SK-N-SH (cell line): ENCODE data around the gene RPE. TPM values are rescaled to one million over a fixed set of nuclear protein-coding genes. Genes with fewer than 3 reads are reported as not detected.

Experiments
- CTCF ChIA-PET: fragments of 300-600, 350-600 bp; formaldehyde crosslinking; extraction: SDS; loops from one replicate; lab custom pipeline; 2021; lab: Yijun Ruan, JAX
- POLR2A ChIA-PET: fragments of 350-600 bp; sonication (Branson Sonifier 250); formaldehyde crosslinking; extraction: SDS; loops from one replicate; lab custom pipeline; 2020; ENCODE audit warnings: antibody characterized with exemption, inconsistent platforms; lab: Yijun Ruan, JAX
- DNase-seq: peaks from one replicate; pipeline ENCODE4 v3.0.0; 2012
- H2AFZ ChIP-seq: fragments of 200-600 bp; sonication (generic); 2 replicates; pipeline ENCODE4 v1.8.1; 2016; ENCODE audit warnings: antibody characterized with exemption, mild to moderate bottlenecking, low read depth
- H3F3A ChIP-seq: fragments of 200-600 bp; sonication (generic); replicated peaks from 2 replicates; pipeline ENCODE3; 2016; ENCODE audit warnings: antibody characterized with exemption, mild to moderate bottlenecking; ENCODE audit not compliant: insufficient read depth
- H3K27ac ChIP-seq, 2 experiments: fragments of 200-500 bp in 1 of 2; fragments of 200-600 bp in 1 of 2; sonication (Bioruptor generic) in 1 of 2; sonication (generic), shearing (Covaris generic) in 1 of 2; 2 replicates each; pipeline versions ENCODE4 v1.5.1 to v1.6.1; 2014 to 2016; ENCODE audit warnings: low read depth in 2 of 2, inconsistent platforms in 1 of 2, low read length in 1 of 2, mild to moderate bottlenecking in 1 of 2, mixed read lengths in 1 of 2
- H3K27me3 ChIP-seq: fragments of 200-600 bp; sonication (generic), shearing (Covaris generic); 2 replicates; pipeline ENCODE4 v1.6.1; 2016; ENCODE audit warnings: mixed run types; ENCODE audit not compliant: insufficient read depth
- H3K36me3 ChIP-seq, 2 experiments: fragments of 200-500 bp in 1 of 2; fragments of 200-600 bp in 1 of 2; sonication (Bioruptor generic) in 1 of 2; sonication (generic) in 1 of 2; replicated peaks in 1 of 2; 2 replicates each; pipeline versions ENCODE3 to v1.5.1; 2014 to 2016; ENCODE audit warnings: low read length in 1 of 2, mild to moderate bottlenecking in 1 of 2; ENCODE audit not compliant: insufficient read depth in 2 of 2, control insufficient read depth in 1 of 2
- H3K4me1 ChIP-seq, 2 experiments: fragments of 200-500 bp in 1 of 2; fragments of 200-600 bp in 1 of 2; sonication (Bioruptor generic) in 1 of 2; sonication (generic), shearing (Covaris generic) in 1 of 2; 2 replicates each; pipeline versions ENCODE4 v1.5.1 to v1.6.1; 2014 to 2016; ENCODE audit warnings: low read depth in 1 of 2, low read length in 1 of 2, mixed run types in 1 of 2; ENCODE audit not compliant: insufficient read depth in 2 of 2, control insufficient read depth in 1 of 2
- H3K4me2 ChIP-seq: fragments of 200-600 bp; sonication (generic), shearing (Covaris generic); 2 replicates; pipeline ENCODE4 v1.6.1; 2017; ENCODE audit warnings: mixed run types
- H3K4me3 ChIP-seq, 2 experiments: fragments of 200-500 bp in 1 of 2; fragments of 200-600 bp in 1 of 2; sonication (Bioruptor generic) in 1 of 2; sonication (generic), shearing (Covaris generic) in 1 of 2; 2 replicates each; pipeline versions ENCODE4 v1.5.1 to v1.8.1; 2014 to 2016; ENCODE audit warnings: low read depth in 2 of 2, inconsistent platforms in 1 of 2, low read length in 1 of 2, mild to moderate bottlenecking in 1 of 2, mixed read lengths in 1 of 2, moderate library complexity in 1 of 2
- H3K79me2 ChIP-seq: fragments of 200-600 bp; sonication (generic); 2 replicates; pipeline ENCODE4 v1.8.1; 2017; ENCODE audit warnings: mild to moderate bottlenecking; ENCODE audit not compliant: insufficient read depth
- H3K9ac ChIP-seq: fragments of 200-600 bp; sonication (generic); 2 replicates; pipeline ENCODE4 v1.6.1; 2017; ENCODE audit warnings: mixed run types
- H3K9me2 ChIP-seq: fragments of 200-600 bp; sonication (generic); 2 replicates; pipeline ENCODE4 v1.6.1; 2017; ENCODE audit warnings: mixed run types
- H3K9me3 ChIP-seq: fragments of 200-600 bp; sonication (generic); 2 replicates; pipeline ENCODE4 v1.6.1; 2017; ENCODE audit warnings: mixed run types, mild to moderate bottlenecking, moderate library complexity
- H4K20me1 ChIP-seq: fragments of 200-600 bp; sonication (generic); 2 replicates; pipeline ENCODE4 v1.6.1; 2017; ENCODE audit warnings: mild to moderate bottlenecking, mixed run types; ENCODE audit not compliant: insufficient read depth
- CHD2 ChIP-seq: fragments of 150-350 bp; IDR thresholded peaks from 2 replicates; pipeline ENCODE4 v1.6.1; 2018; ENCODE audit warnings: low read length; ENCODE audit not compliant: partially characterized antibody
- EP300 ChIP-seq, 2 experiments: IDR thresholded peaks; 2 replicates each; pipeline versions ENCODE4 v1.4.0 to v1.6.1; 2012; ENCODE audit warnings: borderline replicate concordance in 1 of 2, low read depth in 1 of 2, low read length in 1 of 2
- EZH2phosphoT487 ChIP-seq: fragments of 200-600 bp; sonication (generic); IDR thresholded peaks from 2 replicates; pipeline ENCODE4 v1.6.1; 2017; ENCODE audit warnings: low read depth, mixed run types, mild to moderate bottlenecking, antibody characterized with exemption, moderate library complexity, borderline replicate concordance
- FOSL2 ChIP-seq: IDR thresholded peaks from 2 replicates; pipeline ENCODE4 v1.4.0; 2012; ENCODE audit warnings: low read depth, mild to moderate bottlenecking, moderate library complexity, borderline replicate concordance
- FOXJ3 ChIP-seq: sonication (generic); formaldehyde crosslinking; IDR thresholded peaks from 2 replicates; pipeline ENCODE4 v1.5.1; 2020; ENCODE audit warnings: mild to moderate bottlenecking, missing genetic modification reagents
- FOXM1 ChIP-seq: IDR thresholded peaks from 2 replicates; pipeline ENCODE4 v1.4.0; 2012; ENCODE audit warnings: low read depth, mild to moderate bottlenecking
- JUND ChIP-seq: IDR thresholded peaks from 2 replicates; pipeline ENCODE4 v1.4.0; 2012
- NFIC ChIP-seq: IDR thresholded peaks from 2 replicates; pipeline ENCODE4 v1.4.0; 2012; ENCODE audit warnings: borderline replicate concordance
- RCOR1 ChIP-seq: fragments of 150-350 bp; IDR thresholded peaks from 2 replicates; pipeline ENCODE4 v1.6.1; 2017; ENCODE audit warnings: antibody characterized with exemption, low read length
- RXRA ChIP-seq: IDR thresholded peaks from 2 replicates; pipeline ENCODE4 v1.4.0; 2012; ENCODE audit warnings: low read depth, mild to moderate bottlenecking, borderline replicate concordance
- TAF1 ChIP-seq: IDR thresholded peaks from 2 replicates; pipeline ENCODE4 v1.6.1; 2012; ENCODE audit warnings: low read depth, mild to moderate bottlenecking, low read length, moderate library complexity, borderline replicate concordance
- USF1 ChIP-seq: IDR thresholded peaks from 2 replicates; pipeline ENCODE4 v1.4.0; 2012; ENCODE audit warnings: low read depth, borderline replicate concordance
- WGBS: methylation state at CpG from one replicate; pipeline ENCODE4 v1.1.6; 2017; ENCODE audit warnings: low lambda C conversion rate; 5-methylcytosine and 5-hydroxymethylcytosine counted together
- polyA plus RNA-seq, 3 experiments: library from polyadenylated mRNA; depleted of rRNA; stranded (reverse); fragments of >200 nt; gene quantifications; 2 replicates each; pipeline ENCODE4 v1.2.3, GENCODE V29; 2012
- TF ChIP-seq, protein P1 (sequence below): fragments of 150-350 bp; IDR thresholded peaks from 2 replicates; pipeline ENCODE4 v1.6.1; 2016; ENCODE audit warnings: mild to moderate bottlenecking, low read depth, low read length
- TF ChIP-seq, protein P2 (sequence below): fragments of 150-350 bp; IDR thresholded peaks from 2 replicates; pipeline ENCODE4 v1.6.1; 2017; ENCODE audit warnings: antibody characterized with exemption, low read length, low read depth, borderline replicate concordance
- TF ChIP-seq, protein P3 (sequence below): IDR thresholded peaks from 2 replicates; pipeline ENCODE4 v1.6.1; 2012; ENCODE audit warnings: mild to moderate bottlenecking, low read depth, low read length, moderate library complexity

The RPE gene
- polyA plus RNA-seq, 1 of the 3 experiments (the other 2 are of a cell fraction): 62.9 TPM

DNA sequence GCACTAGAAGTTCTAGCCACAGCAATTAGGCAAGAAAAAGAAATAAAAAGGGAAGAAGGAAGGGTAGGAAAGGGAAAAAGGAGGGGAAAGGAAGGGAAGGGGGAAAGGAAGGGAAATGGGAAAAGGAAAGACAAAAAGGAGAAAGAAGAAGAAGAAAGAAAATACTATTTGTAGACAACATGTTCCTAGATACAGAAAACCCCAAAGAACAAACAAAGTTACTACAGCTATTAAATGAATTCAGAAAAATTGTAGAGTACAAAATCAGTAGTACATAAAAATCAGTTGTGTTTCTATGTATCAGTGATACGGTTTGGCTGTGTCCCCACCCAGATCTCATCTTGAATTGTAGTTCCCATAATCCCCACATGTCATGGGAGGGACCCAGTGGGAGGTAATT is 52.3 kb downstream of the RPE start:
- H3K4me1 ChIP-seq: no peaks in the 10 kb centered on the region
- H3K4me3 ChIP-seq: no peak overlapping the region
- CTCF ChIA-PET: interaction anchor here (0.9 kb wide), 1 partner anchor 8 kb away, joined by 3 read pairs; no protein-coding TSS in a partner anchor
- POLR2A ChIA-PET: no interaction called here
- no peak for DNase-seq
- H3K4me2 ChIP-seq: no peak overlapping the region
- H2AFZ ChIP-seq: no peak overlapping the region
- H3K9me2 ChIP-seq: no peaks in the 10 kb centered on the region
- no peak overlapping the region for H3K9ac ChIP-seq
- H3K9me3 ChIP-seq: peaks cover 4% of the 10 kb centered on the region; the same call in 1 of the 2 replicates
- no peak overlapping the region for H3K27ac ChIP-seq
- WGBS: 94% methylated on average over 1 of the region's 1 CpG
- no peaks in the 10 kb centered on the region for H3K79me2 ChIP-seq
- H3F3A ChIP-seq: no peaks in the 10 kb centered on the region
- no peaks in the 10 kb centered on the region for H4K20me1 ChIP-seq
- no peaks in the 10 kb centered on the region for H3K27me3 ChIP-seq
- H3K36me3 ChIP-seq: peaks cover 0 to 11% of the 10 kb centered on the region in 2 experiments
- no peak for TF ChIP-seq EP300 (IDR thresholded peaks at IDR 0.05; ENCODE audit: borderline replicate concordance in 1 of 2, low read depth in 1 of 2, low read length in 1 of 2)
- TF ChIP-seq, all 33 proteins: peak for 0

- H3K4me3 ChIP-seq: no peak overlapping the region
- TF ChIP-seq RXRA (no peak), NFIC (no peak), RCOR1 (no peak), FOXJ3 (CRISPR knock-in tag) (no peak), CHD2 (no peak), FOXM1 (no peak), FOSL2 (no peak), USF1 (no peak), EZH2phosphoT487 (no peak), JUND (no peak), TAF1 (no peak)
- TF ChIP-seq, protein P1, sequence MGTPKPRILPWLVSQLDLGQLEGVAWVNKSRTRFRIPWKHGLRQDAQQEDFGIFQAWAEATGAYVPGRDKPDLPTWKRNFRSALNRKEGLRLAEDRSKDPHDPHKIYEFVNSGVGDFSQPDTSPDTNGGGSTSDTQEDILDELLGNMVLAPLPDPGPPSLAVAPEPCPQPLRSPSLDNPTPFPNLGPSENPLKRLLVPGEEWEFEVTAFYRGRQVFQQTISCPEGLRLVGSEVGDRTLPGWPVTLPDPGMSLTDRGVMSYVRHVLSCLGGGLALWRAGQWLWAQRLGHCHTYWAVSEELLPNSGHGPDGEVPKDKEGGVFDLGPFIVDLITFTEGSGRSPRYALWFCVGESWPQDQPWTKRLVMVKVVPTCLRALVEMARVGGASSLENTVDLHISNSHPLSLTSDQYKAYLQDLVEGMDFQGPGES: no peak
- TF ChIP-seq, protein P2, sequence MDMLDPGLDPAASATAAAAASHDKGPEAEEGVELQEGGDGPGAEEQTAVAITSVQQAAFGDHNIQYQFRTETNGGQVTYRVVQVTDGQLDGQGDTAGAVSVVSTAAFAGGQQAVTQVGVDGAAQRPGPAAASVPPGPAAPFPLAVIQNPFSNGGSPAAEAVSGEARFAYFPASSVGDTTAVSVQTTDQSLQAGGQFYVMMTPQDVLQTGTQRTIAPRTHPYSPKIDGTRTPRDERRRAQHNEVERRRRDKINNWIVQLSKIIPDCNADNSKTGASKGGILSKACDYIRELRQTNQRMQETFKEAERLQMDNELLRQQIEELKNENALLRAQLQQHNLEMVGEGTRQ: no peak
- TF ChIP-seq, protein P3, sequence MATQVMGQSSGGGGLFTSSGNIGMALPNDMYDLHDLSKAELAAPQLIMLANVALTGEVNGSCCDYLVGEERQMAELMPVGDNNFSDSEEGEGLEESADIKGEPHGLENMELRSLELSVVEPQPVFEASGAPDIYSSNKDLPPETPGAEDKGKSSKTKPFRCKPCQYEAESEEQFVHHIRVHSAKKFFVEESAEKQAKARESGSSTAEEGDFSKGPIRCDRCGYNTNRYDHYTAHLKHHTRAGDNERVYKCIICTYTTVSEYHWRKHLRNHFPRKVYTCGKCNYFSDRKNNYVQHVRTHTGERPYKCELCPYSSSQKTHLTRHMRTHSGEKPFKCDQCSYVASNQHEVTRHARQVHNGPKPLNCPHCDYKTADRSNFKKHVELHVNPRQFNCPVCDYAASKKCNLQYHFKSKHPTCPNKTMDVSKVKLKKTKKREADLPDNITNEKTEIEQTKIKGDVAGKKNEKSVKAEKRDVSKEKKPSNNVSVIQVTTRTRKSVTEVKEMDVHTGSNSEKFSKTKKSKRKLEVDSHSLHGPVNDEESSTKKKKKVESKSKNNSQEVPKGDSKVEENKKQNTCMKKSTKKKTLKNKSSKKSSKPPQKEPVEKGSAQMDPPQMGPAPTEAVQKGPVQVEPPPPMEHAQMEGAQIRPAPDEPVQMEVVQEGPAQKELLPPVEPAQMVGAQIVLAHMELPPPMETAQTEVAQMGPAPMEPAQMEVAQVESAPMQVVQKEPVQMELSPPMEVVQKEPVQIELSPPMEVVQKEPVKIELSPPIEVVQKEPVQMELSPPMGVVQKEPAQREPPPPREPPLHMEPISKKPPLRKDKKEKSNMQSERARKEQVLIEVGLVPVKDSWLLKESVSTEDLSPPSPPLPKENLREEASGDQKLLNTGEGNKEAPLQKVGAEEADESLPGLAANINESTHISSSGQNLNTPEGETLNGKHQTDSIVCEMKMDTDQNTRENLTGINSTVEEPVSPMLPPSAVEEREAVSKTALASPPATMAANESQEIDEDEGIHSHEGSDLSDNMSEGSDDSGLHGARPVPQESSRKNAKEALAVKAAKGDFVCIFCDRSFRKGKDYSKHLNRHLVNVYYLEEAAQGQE: no peak
- H3K36me3 ChIP-seq: peaks cover 0 to 11% of the 10 kb centered on the region in 2 experiments
- H4K20me1 ChIP-seq: no peaks in the 10 kb centered on the region
- no peak for DNase-seq
- no peak overlapping the region for H3K9ac ChIP-seq
- H3F3A ChIP-seq: no peaks in the 10 kb centered on the region
- ChIA-PET CTCF (interaction anchor here (1.2 kb wide), 1 partner anchor 29 kb away, joined by 3 read pairs; no protein-coding TSS in a partner anchor), POLR2A (no interaction called here)
- H3K4me2 ChIP-seq: no peak overlapping the region
- no peak overlapping the region for H3K27ac ChIP-seq
- 100% methylated on average over 2 of the region's 3 CpGs for WGBS
- peaks cover 4% of the 10 kb centered on the region; the same call in 1 of the 2 replicates for H3K9me3 ChIP-seq
- no peaks in the 10 kb centered on the region for H3K4me1 ChIP-seq
- H3K79me2 ChIP-seq: no peaks in the 10 kb centered on the region
- H3K9me2 ChIP-seq: no peaks in the 10 kb centered on the region
- no peaks in the 10 kb centered on the region for H3K27me3 ChIP-seq
- H2AFZ ChIP-seq: no peak overlapping the region
Measured at GRCh38 chr2:210055825-210056224, 53.4 kb downstream of the RPE start.
